Activated CD4-positive, alpha-beta T cell treated with anti-CD3 and anti-CD28 coated beads for 36 hours (primary cell): ENCODE results near the gene PPP1R26. TPM values are rescaled to one million over a fixed set of nuclear protein-coding genes. Genes with fewer than 3 reads are reported as not detected.

ENCODE experiments used
- ATAC-seq: fragments of 200-7000 bp; cut with Tn5 transposase; one replicate; pipeline ENCODE4 v1.10.0; 2021; ENCODE audit warnings: mild to moderate bottlenecking, moderate library complexity
- CTCF ChIA-PET: fragments of 350-600 bp; sonication (Branson Sonifier 250); formaldehyde crosslinking; loops from one replicate; lab custom pipeline; 2021; ENCODE audit warnings: antibody characterized with exemption; lab: Charles Lee
- POLR2A ChIA-PET: fragments of 350-600 bp; sonication (Branson Sonifier 250); formaldehyde crosslinking; loops from one replicate; lab custom pipeline; 2021; ENCODE audit warnings: antibody characterized with exemption, inconsistent platforms; lab: Charles Lee
- DNase-seq: peaks from one replicate; pipeline ENCODE4 v3.0.0-alpha.2; 2020
- H3K27ac Mint-ChIP-seq: one replicate; pipeline ENCODE4 v1.8.0; 2021; ENCODE audit warnings: mixed read lengths
- H3K27me3 Mint-ChIP-seq: one replicate; pipeline ENCODE4 v1.8.0; 2021; ENCODE audit warnings: mixed read lengths
- H3K36me3 Mint-ChIP-seq: one replicate; pipeline ENCODE4 v1.8.0; 2021; ENCODE audit warnings: low read depth, mixed read lengths
- H3K4me1 Mint-ChIP-seq: one replicate; pipeline ENCODE4 v1.8.0; 2021; ENCODE audit warnings: mixed read lengths
- H3K4me3 Mint-ChIP-seq: one replicate; pipeline ENCODE4 v1.8.0; 2021; ENCODE audit warnings: mild to moderate bottlenecking, moderate library complexity, mixed read lengths
- H3K9me3 Mint-ChIP-seq: one replicate; pipeline ENCODE4 v1.8.0; 2021; ENCODE audit warnings: low read depth, mixed read lengths
- intact Hi-C, 2 experiments: fragments of 100-400 bp; cut with DNase I in 1 of 2; cut with micrococcal nuclease in 1 of 2; formaldehyde crosslinking; loops; one replicate each; pipeline versions ENCODE4 v1.14.2 to v1.15.1; 2022 to 2024; cut with DNase I, micrococcal nuclease
- total RNA-seq, 2 experiments: library from RNA; stranded (reverse); gene quantifications; one replicate each; pipeline ENCODE4 v1.2.3, GENCODE V29; 2021

The PPP1R26 gene
- total RNA-seq, 2 experiments from 2014 or later, result 1.5 to 2.4 TPM

DNA sequence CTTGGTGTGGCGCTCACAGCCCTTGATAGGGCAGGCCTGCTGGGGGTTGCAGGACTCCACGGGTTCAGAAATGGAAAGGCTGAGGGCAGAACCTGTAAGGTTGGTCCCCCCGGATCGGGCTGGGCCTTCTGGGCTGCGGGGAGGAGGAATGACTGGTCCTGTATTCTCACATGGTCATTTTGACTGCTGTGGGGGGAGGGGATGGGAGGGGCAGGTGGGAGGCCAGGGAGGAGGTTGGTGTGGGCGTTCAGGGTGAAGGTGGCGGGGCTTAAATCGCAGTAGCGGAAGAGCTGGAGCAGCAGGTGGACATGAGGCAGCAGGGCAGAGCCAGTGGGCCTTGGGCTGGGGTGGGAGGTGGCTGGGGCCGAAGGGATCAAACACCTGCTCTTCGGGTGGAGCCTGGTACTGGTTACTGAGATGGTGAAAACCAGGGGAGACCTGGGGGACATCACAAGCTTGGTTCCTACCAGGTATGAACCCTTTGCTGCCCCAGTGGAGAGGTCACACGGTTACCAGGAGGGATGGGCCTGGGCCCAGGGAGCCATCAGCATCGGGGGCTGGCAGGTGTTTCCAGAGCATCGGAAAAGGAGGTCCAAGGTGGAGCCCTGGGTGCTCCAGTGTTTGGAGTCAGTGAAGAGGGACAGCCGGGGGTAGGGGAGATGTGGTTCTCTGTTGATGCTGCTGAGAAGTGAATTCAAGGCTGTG is 22.7 kb downstream of the PPP1R26 start:
- intact Hi-C loops, result loop anchor here in 1 of 2 experiments (5.0 kb wide), 2 partner anchors 100 to 1435 kb away; partner anchors contain the start of gene BRD3
- no peak for ATAC-seq
- Mint-ChIP-seq H3K4me1 (peaks cover 19% of the 10 kb centered on the region), H3K4me3 (peak overlapping the region; percentile 85), H3K27me3 (no peaks in the 10 kb centered on the region), H3K9me3 (no peaks in the 10 kb centered on the region), H3K27ac (peak overlapping the region; percentile 19), H3K36me3 (peaks cover 36% of the 10 kb centered on the region)
- ChIA-PET CTCF (no interaction called here), POLR2A (no interaction called here)
- DNase-seq, result no peak

DNA sequence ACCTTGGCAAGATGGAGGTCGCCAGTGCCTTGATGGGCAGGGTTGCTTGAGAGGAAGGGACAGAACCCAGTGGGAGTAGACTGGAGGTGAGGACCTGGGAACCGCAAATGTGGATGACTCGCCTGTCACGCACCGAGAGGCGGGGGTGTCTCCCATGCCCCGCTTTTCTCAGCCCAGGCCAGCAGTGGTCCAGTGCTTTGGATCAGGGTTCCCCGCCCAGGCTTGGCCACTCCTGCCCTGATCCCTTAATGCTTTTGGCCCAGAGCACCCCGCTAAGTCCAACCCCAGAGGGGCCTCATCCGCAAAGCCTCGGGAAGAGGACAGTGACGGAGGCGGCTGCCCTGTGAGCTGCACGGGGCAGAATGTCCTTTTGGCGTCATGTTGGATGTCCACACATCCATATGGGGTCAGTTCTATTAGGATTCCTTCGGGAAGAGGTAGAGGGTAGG is 23.3 kb downstream of the PPP1R26 start:
- no peak for ATAC-seq
- H3K4me3 Mint-ChIP-seq, result peak overlapping the region; percentile 85
- no peak overlapping the region for H3K27ac Mint-ChIP-seq
- DNase-seq, result no peak
- H3K9me3 Mint-ChIP-seq, result no peaks in the 10 kb centered on the region
- H3K4me1 Mint-ChIP-seq, result peaks cover 19% of the 10 kb centered on the region
- ChIA-PET POLR2A (no interaction called here), CTCF (no interaction called here)
- peaks cover 36% of the 10 kb centered on the region for H3K36me3 Mint-ChIP-seq
- no peaks in the 10 kb centered on the region for H3K27me3 Mint-ChIP-seq
- intact Hi-C loops, result loop anchor here in 1 of 2 experiments (5.0 kb wide), 2 partner anchors 99 to 1436 kb away; partner anchors contain the start of gene BRD3

GRCh38 chr9:135503371-135504261 is 24.0 kb downstream of the PPP1R26 start:
- POLR2A ChIA-PET, result no interaction called here
- ATAC-seq (no peak), DNase-seq (no peak)
- H3K4me3 Mint-ChIP-seq, result no peak overlapping the region
- CTCF ChIA-PET, result interaction anchor here (0.6 to 0.8 kb wide), 2 partner anchors 34 to 1257 kb away, joined by 3 read pairs; no protein-coding TSS in a partner anchor
- peaks cover under 1% of the 10 kb centered on the region for H3K9me3 Mint-ChIP-seq
- peaks cover 36% of the 10 kb centered on the region for H3K36me3 Mint-ChIP-seq
- H3K4me1 Mint-ChIP-seq, result peaks cover 19% of the 10 kb centered on the region
- no peaks in the 10 kb centered on the region for H3K27me3 Mint-ChIP-seq
- no peak overlapping the region for H3K27ac Mint-ChIP-seq
- intact Hi-C loops, result loop anchor here in 1 of 2 experiments (5.0 kb wide), 2 partner anchors 99 to 1436 kb away; partner anchors contain the start of gene BRD3

DNA sequence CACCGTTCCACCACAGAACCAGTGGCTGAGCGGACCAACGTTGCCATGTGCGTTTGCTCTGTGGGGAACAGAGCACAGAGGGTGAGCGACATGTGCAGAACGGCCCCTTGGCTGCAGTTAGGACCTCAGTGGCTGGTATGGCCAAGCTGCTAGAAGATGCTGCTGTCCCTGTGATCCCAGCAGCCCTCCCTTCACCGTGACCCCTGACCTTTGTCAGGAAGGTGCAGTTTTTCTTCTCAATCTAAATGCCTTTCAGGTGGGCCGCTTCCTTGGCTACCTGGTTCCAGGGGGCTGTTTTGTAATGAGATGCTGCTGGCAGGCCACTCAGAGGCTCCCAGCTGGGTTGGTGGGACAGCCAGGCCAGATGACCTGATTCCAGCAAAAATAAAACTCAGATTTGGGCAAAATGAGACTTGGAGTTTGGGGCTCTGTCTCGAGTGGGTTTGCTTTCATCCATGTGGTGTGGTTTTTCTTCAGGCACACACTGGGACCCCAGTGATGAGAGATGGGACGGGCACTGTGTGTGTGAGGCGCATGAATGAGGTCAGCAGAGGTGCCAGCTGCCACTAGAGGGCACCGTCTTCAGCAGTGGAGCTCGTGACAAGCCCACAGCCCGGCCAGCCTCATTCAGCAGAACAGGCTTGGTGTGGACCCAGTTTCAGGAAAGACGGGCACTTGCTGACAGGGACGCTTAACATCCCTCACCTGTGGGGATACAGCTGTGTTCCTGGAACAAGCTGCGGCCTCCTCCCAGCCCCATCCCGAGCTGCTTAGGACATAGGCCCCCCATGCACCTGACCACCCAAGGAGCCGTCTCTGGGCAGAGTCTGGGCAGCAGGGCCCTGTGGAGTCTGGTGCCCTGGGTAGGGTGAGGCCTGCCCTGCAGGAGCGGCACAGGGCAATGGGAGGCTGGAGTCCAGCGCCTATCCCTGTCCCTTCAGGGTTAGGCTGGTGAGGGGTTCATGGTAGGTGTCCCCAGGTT is 25.0 kb downstream of the PPP1R26 start:
- H3K27ac Mint-ChIP-seq, result no peak overlapping the region
- peaks cover 19% of the 10 kb centered on the region for H3K4me1 Mint-ChIP-seq
- ATAC-seq (peak; percentile 43), DNase-seq (peak; percentile 79)
- peaks cover 36% of the 10 kb centered on the region for H3K36me3 Mint-ChIP-seq
- ChIA-PET POLR2A (interaction anchor here (0.6 kb wide), 2 partner anchors 1114 to 1319 kb away, joined by 3 to 4 read pairs; no protein-coding TSS in a partner anchor), CTCF (interaction anchor here (0.6 to 1.0 kb wide), 9 partner anchors 12 to 1802 kb away, joined by 3 to 5 read pairs (median 3); no protein-coding TSS in a partner anchor)
- no peaks in the 10 kb centered on the region for H3K27me3 Mint-ChIP-seq
- H3K4me3 Mint-ChIP-seq, result no peak overlapping the region
- H3K9me3 Mint-ChIP-seq, result peaks cover 9% of the 10 kb centered on the region
- intact Hi-C loops, result loop anchor here in 1 of 2 experiments (5.0 kb wide), 2 partner anchors 98 to 1437 kb away; partner anchors contain the start of gene BRD3

- Mint-ChIP-seq H3K4me1 (peaks cover 19% of the 10 kb centered on the region), H3K27ac (no peak overlapping the region), H3K36me3 (peaks cover 35% of the 10 kb centered on the region), H3K27me3 (no peaks in the 10 kb centered on the region), H3K4me3 (no peak overlapping the region), H3K9me3 (peaks cover 9% of the 10 kb centered on the region)
- intact Hi-C loops, result no loop called here
- DNase-seq (no peak), ATAC-seq (no peak)
- ChIA-PET CTCF (interaction anchor here (0.6 to 1.0 kb wide), 6 partner anchors 12 to 1804 kb away, joined by 3 to 5 read pairs (median 4); no protein-coding TSS in a partner anchor), POLR2A (no interaction called here)
Observed at GRCh38 chr9:135505406-135506187, 26.0 kb downstream of the PPP1R26 start.

- no peak for DNase-seq
- Mint-ChIP-seq H3K9me3 (peaks cover 9% of the 10 kb centered on the region), H3K27ac (no peak overlapping the region), H3K27me3 (no peaks in the 10 kb centered on the region), H3K36me3 (peaks cover 35% of the 10 kb centered on the region), H3K4me3 (no peak overlapping the region), H3K4me1 (peaks cover 18% of the 10 kb centered on the region)
- POLR2A ChIA-PET, result no interaction called here
- intact Hi-C loops, result no loop called here
- CTCF ChIA-PET, result no interaction called here
- ATAC-seq, result no peak
Observed at GRCh38 chr9:135506327-135507103, 26.9 kb downstream of the PPP1R26 start.

DNA sequence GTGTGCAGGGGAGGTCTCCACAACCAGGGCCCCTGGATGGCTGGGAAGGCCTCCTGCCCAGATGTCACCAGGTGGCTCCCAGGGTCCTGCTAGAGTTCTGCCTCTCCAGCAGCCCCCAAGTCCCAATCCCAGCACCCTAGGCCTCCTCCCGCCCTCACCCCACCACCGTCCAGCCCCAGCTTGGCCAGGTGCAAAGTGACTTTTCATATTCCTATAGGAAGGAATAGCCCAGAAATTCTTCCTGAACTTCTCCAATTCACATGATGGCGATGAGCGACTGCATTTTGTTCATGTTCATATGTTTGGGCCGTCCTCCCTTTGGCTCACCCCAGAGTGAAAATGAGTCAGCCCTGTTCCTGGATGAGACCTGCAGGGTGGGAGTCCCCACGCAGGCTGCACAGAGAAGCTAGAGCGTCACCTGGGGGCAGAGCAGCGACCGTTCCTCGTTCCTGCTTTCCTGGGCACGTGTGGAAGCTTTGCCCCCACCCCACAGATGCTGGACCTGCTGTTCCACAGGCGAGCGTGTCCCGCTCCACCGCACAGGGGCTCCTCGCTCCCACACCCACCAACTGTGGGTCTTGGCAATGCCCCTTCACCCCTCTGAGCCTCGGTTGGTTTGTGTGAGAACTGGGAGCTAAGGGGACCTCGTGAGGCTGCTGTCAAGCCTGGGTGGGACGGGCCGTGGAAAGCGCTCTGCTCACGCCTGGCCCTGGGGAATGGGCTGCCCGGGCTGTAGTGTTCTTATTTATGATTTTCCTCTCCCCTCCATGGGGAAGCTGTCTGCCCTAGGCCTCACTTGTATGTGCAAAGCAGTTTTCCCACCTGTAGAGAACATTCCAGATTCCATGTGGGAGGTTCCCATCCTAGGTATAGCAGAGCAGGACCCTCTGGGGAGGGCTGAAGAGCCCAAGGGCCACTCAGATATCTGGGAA is 27.8 kb downstream of the PPP1R26 start:
- H3K4me3 Mint-ChIP-seq, result no peak overlapping the region
- peaks cover 27% of the 10 kb centered on the region for H3K36me3 Mint-ChIP-seq
- H3K4me1 Mint-ChIP-seq, result peaks cover 9% of the 10 kb centered on the region
- no peak for DNase-seq
- no peaks in the 10 kb centered on the region for H3K27me3 Mint-ChIP-seq
- ATAC-seq, result no peak
- CTCF ChIA-PET, result no interaction called here
- H3K9me3 Mint-ChIP-seq, result peaks cover 9% of the 10 kb centered on the region
- intact Hi-C loops, result no loop called here
- POLR2A ChIA-PET, result no interaction called here
- no peak overlapping the region for H3K27ac Mint-ChIP-seq

DNA sequence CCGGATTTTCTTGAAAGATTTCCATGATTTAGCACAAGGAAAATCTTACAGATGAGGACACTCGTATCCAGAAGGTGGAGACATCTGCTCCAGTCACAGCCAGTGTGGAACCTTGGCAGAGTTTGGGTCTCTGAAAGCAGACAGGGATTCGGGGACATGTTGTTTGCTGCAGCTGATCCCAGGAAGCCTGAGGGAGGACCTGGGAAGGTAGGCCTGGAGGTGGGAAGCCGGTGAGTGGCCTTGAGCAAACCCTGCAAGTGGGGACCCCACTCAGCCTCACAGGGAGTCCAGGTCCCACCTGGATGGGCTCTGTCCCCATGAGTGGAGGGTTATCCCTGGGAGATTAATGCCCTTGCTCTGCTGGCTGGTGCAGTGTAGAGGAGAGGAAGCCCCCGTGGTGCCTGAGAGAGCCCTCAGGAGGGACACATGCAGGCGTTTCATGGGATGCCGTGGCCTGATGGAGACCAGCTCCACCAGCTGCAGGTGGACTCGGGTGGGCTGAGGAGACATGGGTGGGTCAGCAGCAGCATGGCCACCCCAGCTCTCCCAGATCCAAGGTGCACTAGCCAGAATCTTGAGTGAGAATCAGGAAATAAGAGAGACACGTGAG is 28.7 kb downstream of the PPP1R26 start:
- Mint-ChIP-seq H3K9me3 (peaks cover 9% of the 10 kb centered on the region), H3K27ac (no peak overlapping the region)

More for the DNA sequence above, 28.7 kb downstream of the PPP1R26 start:
- Mint-ChIP-seq H3K36me3 (peaks cover 19% of the 10 kb centered on the region), H3K4me3 (no peak overlapping the region), H3K27me3 (no peaks in the 10 kb centered on the region), H3K4me1 (peaks cover 3% of the 10 kb centered on the region)
- ChIA-PET CTCF (no interaction called here), POLR2A (no interaction called here)
- ATAC-seq, result no peak
- intact Hi-C loops, result no loop called here
- no peak for DNase-seq
